Measurements from ENCODE around the gene HENMT1.

Gene HENMT1

GRCh38 chr1:108624069-108624468 lies 36.8 kb downstream of the HENMT1 start:
- no peak for DNase-seq

DNA sequence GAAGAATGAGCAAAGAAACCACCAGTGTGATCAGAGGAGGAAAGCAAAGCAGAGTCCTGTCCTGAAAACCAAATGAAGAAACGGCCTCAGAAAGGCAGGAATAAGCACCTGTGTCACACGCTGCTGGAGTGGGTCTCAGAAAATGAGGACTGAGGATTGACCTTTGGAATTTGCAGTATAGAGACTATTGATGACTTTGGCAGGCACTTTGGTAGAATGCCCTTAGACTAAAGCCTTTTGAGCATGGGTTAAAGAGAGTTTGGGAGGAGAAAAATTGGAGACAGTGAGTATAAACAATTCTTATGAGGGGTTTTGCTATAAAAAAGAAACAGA lies 43.2 kb downstream of the HENMT1 start:
- DNase-seq, result no peak

DNA sequence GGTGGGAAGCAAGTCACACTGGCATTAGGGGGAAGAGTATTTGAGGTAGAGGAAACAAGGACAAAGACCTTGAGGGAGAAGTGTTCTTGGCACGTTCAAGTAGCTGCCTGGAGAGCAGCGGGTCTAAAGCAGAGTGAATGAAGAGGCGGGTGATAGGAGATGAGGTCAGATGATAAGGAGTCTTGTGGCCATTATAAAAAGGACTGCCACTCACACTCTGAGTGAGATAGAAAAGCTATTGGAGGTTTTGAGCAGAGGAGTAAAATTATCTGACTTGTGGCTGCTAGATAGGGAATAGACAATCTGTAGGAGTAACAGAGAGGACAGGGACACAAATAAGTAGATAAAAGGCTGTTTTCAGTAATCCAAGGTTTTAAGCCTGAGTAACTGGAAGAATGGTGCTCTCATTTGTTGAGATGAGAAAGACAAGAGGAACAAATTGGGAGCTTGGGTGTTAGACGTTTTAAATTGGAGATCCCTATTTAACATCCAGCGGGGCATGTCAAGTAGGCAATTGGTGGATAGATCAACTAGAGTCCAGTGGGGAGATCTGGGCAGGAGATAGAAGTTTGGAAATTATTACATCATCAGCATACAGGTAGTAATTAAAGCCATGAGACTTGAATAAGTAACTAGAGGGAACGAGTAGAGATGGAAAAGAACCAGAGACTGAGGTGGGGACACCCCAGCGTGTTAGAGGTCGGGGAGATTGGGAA lies 43.7 kb downstream of the HENMT1 start:
- no peak for DNase-seq

DNA sequence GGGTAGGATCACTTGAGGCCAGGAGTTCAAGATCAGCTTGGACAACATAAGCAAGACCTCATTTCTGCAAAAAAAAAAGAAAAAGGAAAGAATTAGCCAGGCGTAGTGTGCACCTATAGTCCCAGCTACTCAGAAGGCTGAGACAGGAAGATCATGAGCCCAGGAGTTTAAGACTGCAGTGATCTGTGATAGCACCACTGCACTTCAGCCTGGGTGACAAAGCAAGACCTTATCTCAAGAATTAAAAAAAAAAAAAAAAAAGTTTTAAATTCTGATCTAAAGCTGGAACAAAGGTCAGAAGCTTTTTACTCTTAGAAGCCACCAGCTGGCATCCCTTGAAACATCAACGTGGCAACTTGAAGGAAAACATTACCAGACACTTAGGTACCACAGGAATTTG lies 45.3 kb downstream of the HENMT1 start:
- DNase-seq, result no peak

DNA sequence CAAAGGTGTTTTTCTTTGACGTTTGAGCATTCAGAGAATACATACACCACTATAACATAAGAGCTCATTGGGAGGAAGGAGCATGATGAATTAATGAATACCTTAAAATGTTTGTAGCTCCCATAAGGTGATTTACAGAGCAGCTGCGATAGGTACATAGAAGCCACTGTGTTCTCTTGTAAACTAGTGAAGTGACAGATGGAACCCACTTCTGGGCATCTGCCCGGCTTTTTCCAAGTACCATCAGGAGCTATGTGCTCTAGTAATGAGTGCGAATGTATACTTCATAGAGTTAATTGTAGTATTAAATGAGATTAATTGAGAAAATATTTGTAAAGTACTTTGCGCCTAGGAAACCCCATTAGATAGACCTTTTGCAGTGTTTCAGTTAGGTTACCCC lies 48.4 kb downstream of the HENMT1 start:
- no peak for DNase-seq

GRCh38 chr1:108611984-108612383 lies 48.9 kb downstream of the HENMT1 start:
- DNase-seq, result no peak

- DNase-seq, result no peak
Measured at GRCh38 chr1:108610073-108610472, 50.8 kb downstream of the HENMT1 start.

DNA sequence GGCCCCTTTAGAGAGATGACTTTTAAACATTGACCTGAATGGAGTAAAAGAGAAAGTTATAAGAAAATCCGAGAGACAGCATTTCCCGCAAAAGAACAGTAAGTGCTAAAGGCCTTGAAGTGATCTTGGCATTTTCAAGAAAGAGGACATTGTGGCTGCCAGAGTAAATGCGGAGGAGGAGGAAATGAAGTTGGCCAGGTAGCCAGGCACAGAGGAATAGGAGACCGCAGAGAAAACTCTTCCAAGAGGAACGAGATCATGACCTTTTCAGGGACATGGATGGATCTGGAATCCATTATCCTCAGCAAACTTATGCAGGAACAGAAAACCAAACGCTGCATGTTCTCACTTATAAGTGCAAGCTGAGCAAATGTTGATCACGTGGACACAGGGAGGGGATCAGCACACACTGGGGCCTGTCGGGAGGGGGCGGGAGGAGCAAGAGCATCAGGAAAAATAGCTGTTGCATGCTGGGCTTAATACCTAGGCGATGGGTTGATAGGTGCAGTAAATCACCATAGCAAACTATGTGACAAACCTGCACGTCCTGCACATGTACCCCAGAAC lies 51.3 kb downstream of the HENMT1 start:
- no peak for DNase-seq

- DNase-seq, result no peak
Measured at GRCh38 chr1:108606478-108606877, 54.4 kb downstream of the HENMT1 start.

GRCh38 chr1:108605633-108606032 lies 55.3 kb downstream of the HENMT1 start:
- DNase-seq, result no peak

DNA sequence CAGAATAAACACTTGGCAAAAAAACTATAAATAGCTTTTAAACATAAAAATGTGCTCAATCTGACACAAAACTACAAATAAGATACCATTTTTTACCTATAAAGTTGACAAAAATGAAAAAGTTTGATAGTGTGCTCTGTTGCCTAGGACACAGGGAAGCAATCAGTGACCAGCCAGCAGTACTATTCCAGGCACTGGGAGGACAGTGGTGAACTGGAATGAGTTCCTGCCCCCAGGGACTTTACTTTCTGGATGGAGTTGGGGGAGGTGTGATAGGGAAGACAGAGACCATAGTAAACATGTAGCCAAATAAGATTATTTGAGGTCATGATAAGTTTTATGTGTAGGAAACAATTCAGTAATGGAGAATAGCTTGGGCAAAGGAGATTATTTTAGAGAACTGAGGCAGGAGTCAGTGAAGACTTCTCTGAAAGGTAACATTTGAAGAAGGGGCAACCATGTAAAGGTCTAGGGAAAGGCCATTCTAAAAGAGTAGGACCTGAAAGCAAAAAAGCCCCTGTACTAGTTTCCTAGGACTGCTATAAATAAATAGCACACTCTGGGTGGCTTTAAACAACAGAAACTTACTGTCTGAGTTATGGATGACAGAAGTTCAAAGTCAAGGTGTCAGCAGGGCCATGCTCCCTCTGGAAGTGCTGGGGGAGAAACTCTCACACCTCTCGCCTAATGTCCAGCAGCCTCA lies 59.0 kb downstream of the HENMT1 start:
- no peak for DNase-seq

GRCh38 chr1:108600504-108600903 lies 60.4 kb downstream of the HENMT1 start:
- DNase-seq, result no peak

- no peak for DNase-seq
Measured at GRCh38 chr1:108598340-108598739, 62.6 kb downstream of the HENMT1 start.

Measured in effector CD4-positive, alpha-beta T cell (primary cell).